OCI-LY7 (cell line): ENCODE results near the gene PRPF8. TPM values are rescaled to one million over a fixed set of nuclear protein-coding genes. Genes with fewer than 3 reads are reported as not detected.

Source experiments
- BruUV-seq: library from RNA; stranded (reverse); fragments of 400-500 nt; replicated peaks from 2 replicates; lab custom pipeline; 2021; lab: Mats Ljungman, UMichigan
- CTCF ChIA-PET: fragments of 300-600 bp; sonication (Branson Sonifier 250); formaldehyde crosslinking; loops from one replicate; lab custom pipeline; 2022; ENCODE audit warnings: antibody characterized with exemption; ENCODE audit not compliant: unreplicated experiment; lab: Charles Lee
- POLR2A ChIA-PET: fragments of 300-600 bp; sonication (Branson Sonifier 250); formaldehyde crosslinking; loops from one replicate; lab custom pipeline; 2022; ENCODE audit warnings: antibody characterized with exemption; lab: Charles Lee
- DNase-seq: peaks from one replicate; pipeline ENCODE4 v3.0.0-alpha.2; 2015; ENCODE audit warnings: low spot score
- H2AFZ ChIP-seq: fragments of 200-600 bp; sonication (generic), shearing (Covaris generic); 2 replicates; pipeline ENCODE4 v1.6.1; 2014; ENCODE audit warnings: mild to moderate bottlenecking, antibody characterized with exemption, low read length, moderate library complexity
- H3K27ac ChIP-seq: fragments of 200-600 bp; sonication (generic); 2 replicates; pipeline ENCODE4 v1.5.1; 2014; ENCODE audit warnings: mixed run types, low read depth, mild to moderate bottlenecking, moderate library complexity, low read length, inconsistent platforms; ENCODE audit not compliant: poor library complexity, severe bottlenecking
- H3K36me3 ChIP-seq: fragments of 200-600 bp; sonication (generic); 2 replicates; pipeline ENCODE4 v1.6.1; 2014; ENCODE audit warnings: mild to moderate bottlenecking, antibody characterized with exemption, low read length, moderate library complexity, mixed read lengths; ENCODE audit not compliant: insufficient read depth
- H3K4me1 ChIP-seq: fragments of 200-600 bp; sonication (generic); 2 replicates; pipeline ENCODE4 v1.5.1; 2014; ENCODE audit warnings: mild to moderate bottlenecking, low read length; ENCODE audit not compliant: insufficient read depth, poor library complexity, severe bottlenecking
- H3K4me2 ChIP-seq: fragments of 200-600 bp; sonication (generic); 2 replicates; pipeline ENCODE4 v1.6.1; 2014; ENCODE audit warnings: mild to moderate bottlenecking, low read length
- H3K4me3 ChIP-seq: fragments of 200-600 bp; sonication (generic); 2 replicates; pipeline ENCODE4 v1.5.1; 2014; ENCODE audit warnings: mild to moderate bottlenecking, low read depth, low read length; ENCODE audit not compliant: poor library complexity, severe bottlenecking
- H3K79me2 ChIP-seq: fragments of 200-600 bp; sonication (generic); 2 replicates; pipeline ENCODE4 v1.6.1; 2016; ENCODE audit warnings: low read depth, mild to moderate bottlenecking, low read length, moderate library complexity, mixed read lengths; ENCODE audit not compliant: insufficient read depth
- H3K9me2 ChIP-seq: fragments of 200-600 bp; sonication (generic); 2 replicates; pipeline ENCODE4 v1.6.1; 2016; ENCODE audit warnings: mild to moderate bottlenecking, low read length, mixed read lengths; ENCODE audit not compliant: insufficient read depth
- H3K9me3 ChIP-seq: fragments of 200-600 bp; sonication (generic); 2 replicates; pipeline ENCODE4 v1.6.1; 2014; ENCODE audit warnings: mild to moderate bottlenecking, mixed run types, low read length, mixed read lengths
- H4K20me1 ChIP-seq: fragments of 200-600 bp; sonication (generic); 2 replicates; pipeline ENCODE4 v1.6.1; 2014; ENCODE audit warnings: mild to moderate bottlenecking, antibody characterized with exemption, low read length, moderate library complexity, mixed read lengths; ENCODE audit not compliant: insufficient read depth
- EZH2phosphoT487 ChIP-seq: fragments of 200-600 bp; sonication (generic); IDR thresholded peaks from 2 replicates; pipeline ENCODE4 v1.6.1; 2018; ENCODE audit warnings: low read depth, borderline replicate concordance, mild to moderate bottlenecking, mixed run types, antibody characterized with exemption, low read length, moderate library complexity, mixed read lengths
- intact Hi-C: fragments of 100-400 bp; cut with micrococcal nuclease; formaldehyde crosslinking; loops from one replicate; pipeline ENCODE4 v1.10.0; 2022; ENCODE audit not compliant: unreplicated experiment
- total RNA-seq, 2 experiments: library from RNA; depleted of rRNA in 1 of 2; stranded (reverse); fragments of >200 nt in 1 of 2; shearing (Covaris generic) in 1 of 2; gene quantifications; 2 replicates each; pipeline ENCODE4 v1.2.3, GENCODE V29; 2014 to 2022
- TF ChIP-seq, protein P1 (sequence below): fragments of 200-600 bp; sonication (generic); conservative IDR thresholded peaks from 2 replicates; pipeline ENCODE4 v1.5.1; 2014; ENCODE audit warnings: mild to moderate bottlenecking, antibody characterized with exemption, low read length, moderate library complexity, mixed read lengths

The PRPF8 gene
- total RNA-seq, 2 experiments from 2014 or later: 162 to 427 TPM

DNA sequence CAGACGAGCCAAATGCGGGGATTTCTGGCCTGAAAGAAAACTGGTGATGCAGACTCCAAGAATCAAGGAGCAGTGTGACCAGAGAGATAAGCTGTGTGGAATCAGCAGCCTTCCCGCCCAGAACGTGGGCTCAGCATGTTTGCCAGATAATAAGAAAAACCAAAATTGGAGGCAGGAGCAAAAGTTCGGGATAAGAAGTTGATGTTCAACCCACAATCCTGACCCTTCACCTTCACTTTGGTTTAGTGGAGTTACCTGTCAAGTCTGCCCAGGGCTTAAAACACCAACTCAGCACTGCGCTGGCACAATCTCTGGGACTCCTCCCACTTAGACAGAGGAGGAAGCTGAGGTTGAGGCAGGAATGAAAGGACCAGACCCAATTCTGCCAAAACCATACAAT is 59.1 kb downstream of the PRPF8 start:
- Histone ChIP-seq H3K36me3 (peaks cover 5% of the 10 kb centered on the region), H4K20me1 (no peaks in the 10 kb centered on the region), H3K4me1 (peaks cover 45% of the 10 kb centered on the region), H3K27ac (no peak overlapping the region), H3K79me2 (no peaks in the 10 kb centered on the region), H3K9me2 (no peaks in the 10 kb centered on the region), H2AFZ (peak overlapping the region; percentile 33; the same call in 1 of the 2 replicates), H3K4me3 (peak overlapping the region; percentile 80), H3K9me3 (no peaks in the 10 kb centered on the region), H3K4me2 (peak overlapping the region; percentile 90)
- intact Hi-C loops: loop anchor here (5.0 kb wide), 1 partner anchor 108 kb away; the partner anchor contains the start of gene INPP5K
- no TSS peak for BruUV-seq
- TF ChIP-seq EZH2phosphoT487: no peak
- TF ChIP-seq, protein P1, sequence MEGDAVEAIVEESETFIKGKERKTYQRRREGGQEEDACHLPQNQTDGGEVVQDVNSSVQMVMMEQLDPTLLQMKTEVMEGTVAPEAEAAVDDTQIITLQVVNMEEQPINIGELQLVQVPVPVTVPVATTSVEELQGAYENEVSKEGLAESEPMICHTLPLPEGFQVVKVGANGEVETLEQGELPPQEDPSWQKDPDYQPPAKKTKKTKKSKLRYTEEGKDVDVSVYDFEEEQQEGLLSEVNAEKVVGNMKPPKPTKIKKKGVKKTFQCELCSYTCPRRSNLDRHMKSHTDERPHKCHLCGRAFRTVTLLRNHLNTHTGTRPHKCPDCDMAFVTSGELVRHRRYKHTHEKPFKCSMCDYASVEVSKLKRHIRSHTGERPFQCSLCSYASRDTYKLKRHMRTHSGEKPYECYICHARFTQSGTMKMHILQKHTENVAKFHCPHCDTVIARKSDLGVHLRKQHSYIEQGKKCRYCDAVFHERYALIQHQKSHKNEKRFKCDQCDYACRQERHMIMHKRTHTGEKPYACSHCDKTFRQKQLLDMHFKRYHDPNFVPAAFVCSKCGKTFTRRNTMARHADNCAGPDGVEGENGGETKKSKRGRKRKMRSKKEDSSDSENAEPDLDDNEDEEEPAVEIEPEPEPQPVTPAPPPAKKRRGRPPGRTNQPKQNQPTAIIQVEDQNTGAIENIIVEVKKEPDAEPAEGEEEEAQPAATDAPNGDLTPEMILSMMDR: no peak
- DNase-seq: no peak
- CTCF ChIA-PET: no interaction called here
- POLR2A ChIA-PET: interaction anchor here (0.6 to 1.3 kb wide), 4 partner anchors 8 to 59 kb away, joined by 3 to 5 read pairs (median 4); no protein-coding TSS in a partner anchor

DNA sequence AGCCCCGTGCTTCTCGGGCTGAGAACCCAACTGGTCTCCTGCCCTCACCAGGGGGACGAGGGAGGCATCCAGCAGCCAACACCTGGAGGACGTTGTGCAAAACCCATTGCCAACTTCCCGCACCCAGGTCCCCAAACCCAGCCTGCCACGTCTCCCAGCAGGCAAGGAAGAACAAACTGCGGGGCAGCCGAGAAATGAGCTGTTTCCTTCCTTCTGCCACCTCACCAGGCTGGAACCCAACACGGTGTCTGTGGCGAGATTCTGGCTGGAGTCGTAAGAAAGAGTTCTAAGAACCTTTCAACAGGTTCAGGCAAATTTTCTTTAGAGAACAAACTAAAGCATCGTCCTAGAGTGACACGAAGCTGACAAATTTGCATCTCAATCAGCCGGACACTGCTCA is 59.6 kb downstream of the PRPF8 start:
- no peak for DNase-seq
- BruUV-seq: no TSS peak
- H3K4me2 ChIP-seq: peak overlapping the region; percentile 90
- peaks cover 5% of the 10 kb centered on the region for H3K36me3 ChIP-seq
- H3K27ac ChIP-seq: no peak overlapping the region
- H2AFZ ChIP-seq: peak overlapping the region; percentile 33; the same call in 1 of the 2 replicates
- ChIA-PET POLR2A (interaction anchor here (0.6 kb wide), 1 partner anchor 58 kb away, joined by 3 read pairs; no protein-coding TSS in a partner anchor), CTCF (no interaction called here)
- no peaks in the 10 kb centered on the region for H4K20me1 ChIP-seq
- H3K4me1 ChIP-seq: peaks cover 39% of the 10 kb centered on the region
- no peaks in the 10 kb centered on the region for H3K9me3 ChIP-seq
- H3K4me3 ChIP-seq: no peak overlapping the region
- intact Hi-C loops: loop anchor here (5.0 kb wide), 1 partner anchor 108 kb away; the partner anchor contains the start of gene INPP5K
- no peak for TF ChIP-seq EZH2phosphoT487
- TF ChIP-seq, protein P1: no peak
- H3K9me2 ChIP-seq: no peaks in the 10 kb centered on the region
- no peaks in the 10 kb centered on the region for H3K79me2 ChIP-seq

DNA sequence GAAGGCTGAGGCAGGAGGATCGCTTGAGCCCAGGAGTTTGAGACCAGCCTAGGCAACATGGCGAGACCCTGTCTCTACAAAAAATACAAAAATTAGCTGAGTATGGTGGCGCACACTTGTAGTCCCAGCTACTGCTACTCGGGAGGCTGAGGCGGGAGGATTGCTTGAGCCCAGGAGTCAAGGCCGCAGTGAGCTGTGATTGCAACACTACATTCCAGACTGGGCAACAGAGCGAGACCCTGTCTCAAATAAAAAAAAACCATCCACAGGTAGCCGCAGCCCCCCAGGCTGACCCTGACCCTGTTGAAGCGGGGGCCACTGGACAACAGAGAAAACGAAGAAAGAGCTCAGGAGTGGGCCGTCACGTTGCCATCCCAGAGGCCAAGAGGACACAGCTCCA is 60.0 kb downstream of the PRPF8 start:
- intact Hi-C loops: loop anchor here (5.0 kb wide), 1 partner anchor 107 kb away; the partner anchor contains the start of gene INPP5K
- Histone ChIP-seq H3K4me3 (no peak overlapping the region), H3K9me2 (no peaks in the 10 kb centered on the region), H3K4me1 (peaks cover 35% of the 10 kb centered on the region), H3K36me3 (peaks cover 5% of the 10 kb centered on the region), H3K9me3 (no peaks in the 10 kb centered on the region), H3K4me2 (peak overlapping the region; percentile 90), H3K27ac (no peak overlapping the region), H3K79me2 (no peaks in the 10 kb centered on the region), H4K20me1 (no peaks in the 10 kb centered on the region), H2AFZ (no peak overlapping the region; the same call in 1 of the 2 replicates)
- no peak for DNase-seq
- TF ChIP-seq EZH2phosphoT487: no peak
- TF ChIP-seq, protein P1: no peak
- no TSS peak for BruUV-seq
- ChIA-PET POLR2A (interaction anchor here (0.6 kb wide), 1 partner anchor 50 kb away, joined by 4 read pairs; no protein-coding TSS in a partner anchor), CTCF (no interaction called here)
